Smooth muscle cell of the umbilical artery (primary cell): Measurements from ENCODE around the gene LRG1. TPM values are rescaled to one million over a fixed set of nuclear protein-coding genes. Genes with fewer than 3 reads are reported as not detected.

Experiments used
- total RNA-seq: library from RNA; depleted of rRNA; stranded (reverse); fragments of >200 nt; gene quantifications from 2 replicates; pipeline ENCODE4 v1.2.3, GENCODE V29; 2014

The LRG1 gene, protein sequence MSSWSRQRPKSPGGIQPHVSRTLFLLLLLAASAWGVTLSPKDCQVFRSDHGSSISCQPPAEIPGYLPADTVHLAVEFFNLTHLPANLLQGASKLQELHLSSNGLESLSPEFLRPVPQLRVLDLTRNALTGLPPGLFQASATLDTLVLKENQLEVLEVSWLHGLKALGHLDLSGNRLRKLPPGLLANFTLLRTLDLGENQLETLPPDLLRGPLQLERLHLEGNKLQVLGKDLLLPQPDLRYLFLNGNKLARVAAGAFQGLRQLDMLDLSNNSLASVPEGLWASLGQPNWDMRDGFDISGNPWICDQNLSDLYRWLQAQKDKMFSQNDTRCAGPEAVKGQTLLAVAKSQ
- not detected in 2 replicates for total RNA-seq

DNA sequence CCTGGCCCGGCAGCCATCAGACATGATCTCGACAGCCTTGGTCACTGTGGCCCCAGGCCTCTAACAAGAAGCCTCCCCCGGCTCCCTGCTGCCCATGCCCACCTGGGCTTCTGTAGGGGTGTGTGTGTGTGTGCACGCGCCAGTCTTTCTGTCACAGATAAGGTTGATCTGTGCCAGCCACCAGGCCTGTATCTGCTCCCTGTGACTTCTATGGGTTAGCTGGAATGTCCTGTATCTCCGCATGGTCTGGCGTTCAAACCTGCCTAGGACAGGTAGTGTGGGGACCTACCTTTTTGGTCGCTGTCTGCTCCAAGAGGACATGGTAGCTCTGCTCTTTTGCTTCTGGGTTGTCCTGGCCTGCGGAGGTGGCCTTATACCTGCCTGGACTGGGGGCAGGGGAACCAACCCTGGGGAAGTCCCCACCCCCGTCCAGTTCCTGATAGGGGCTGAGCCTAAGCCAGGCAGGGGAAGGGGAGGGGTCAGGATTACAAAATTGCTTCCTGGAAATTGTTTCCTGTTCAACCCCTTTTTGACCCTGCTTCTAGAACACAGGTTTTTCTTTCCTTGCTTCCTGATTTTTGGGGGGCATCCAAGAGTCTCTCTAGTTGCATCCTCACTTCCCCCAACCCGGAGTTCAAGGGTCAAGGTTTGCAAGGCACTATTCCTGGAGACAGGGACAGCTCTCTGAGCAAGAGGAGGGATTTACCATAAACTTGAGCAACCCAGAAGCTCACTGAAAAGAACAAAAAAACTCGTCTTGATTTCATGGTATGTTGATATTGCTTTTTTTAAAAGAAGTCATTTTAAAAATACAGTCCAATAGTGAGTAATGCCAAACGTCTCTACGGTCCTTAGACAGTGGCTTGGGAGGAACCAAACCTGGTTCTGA is at the start of gene LRG1:
LRG1 (minus strand) TSS at position 344 of the 889 bp plus-strand sequence; CDS start at position 321, 23 bp downstream.

DNA sequence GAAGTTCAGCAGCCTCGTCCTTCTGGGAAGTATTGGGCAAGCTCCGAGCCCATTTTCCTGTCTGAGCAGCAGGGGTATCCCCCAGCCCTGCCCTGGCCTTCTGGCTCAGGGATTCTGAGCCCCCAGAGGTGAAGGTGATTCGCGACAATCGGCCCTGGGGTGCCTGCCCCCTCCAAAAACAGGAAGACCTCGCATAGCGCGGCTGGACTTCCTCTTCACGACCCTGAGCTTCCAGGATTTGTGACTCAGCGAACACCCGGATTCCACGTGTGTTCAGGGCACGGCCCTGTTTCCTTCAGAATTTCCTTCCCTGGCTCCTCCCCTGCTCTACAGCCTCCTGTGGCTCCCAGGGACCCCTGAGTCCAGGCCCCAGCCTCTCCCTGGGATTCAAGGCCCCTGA is 19.7 kb upstream of the LRG1 start, which contains the start of gene SEMA6B:
SEMA6B (minus strand) TSS at position 116 of the 400 bp plus-strand sequence. CDS start 1,227 bp downstream, outside the sequence.

DNA sequence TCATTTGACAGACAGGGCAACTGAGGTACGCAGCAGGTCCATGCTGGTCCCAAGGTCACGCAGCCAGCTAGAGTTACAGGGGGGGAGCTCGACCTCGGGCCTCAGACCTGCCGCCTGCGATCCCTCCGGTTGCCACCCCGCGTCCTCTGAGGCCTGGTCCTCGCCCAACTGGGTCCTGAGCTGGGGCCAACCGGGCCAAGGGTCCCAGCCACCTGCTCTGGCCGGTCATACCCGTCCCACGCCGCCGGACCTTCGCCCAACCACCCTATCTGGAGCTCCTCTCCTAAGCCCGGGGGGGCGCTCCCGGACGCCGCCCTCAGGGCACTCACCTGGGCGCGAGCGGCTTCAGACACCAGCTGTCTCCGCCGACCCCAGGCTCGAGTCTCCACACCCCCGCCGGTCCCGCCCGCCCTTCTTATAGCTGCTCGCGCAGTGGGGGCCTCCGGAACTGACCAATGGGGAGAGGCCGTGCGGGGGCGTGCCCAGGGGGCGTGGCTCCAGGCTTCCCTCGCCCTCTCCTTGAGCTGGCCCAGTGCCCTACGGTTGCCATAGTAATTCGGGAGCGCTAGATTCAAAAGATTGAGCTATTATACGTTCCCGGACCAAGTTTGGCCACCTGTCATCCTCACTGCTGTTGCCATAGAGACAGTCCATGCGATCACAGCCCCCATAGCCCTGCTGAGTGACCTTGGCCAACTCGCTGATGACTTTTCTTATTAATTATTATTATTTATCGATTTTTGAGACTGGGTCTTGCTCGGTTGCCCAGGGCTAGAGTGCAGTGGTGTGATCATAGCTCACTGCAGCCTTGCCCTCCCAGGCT is 4.8 kb downstream of the LRG1 start, which contains the start of gene PLIN5:
PLIN5 (minus strand) TSS at position 389 of the 823 bp plus-strand sequence. CDS start 1,150 bp downstream, outside the sequence.

DNA sequence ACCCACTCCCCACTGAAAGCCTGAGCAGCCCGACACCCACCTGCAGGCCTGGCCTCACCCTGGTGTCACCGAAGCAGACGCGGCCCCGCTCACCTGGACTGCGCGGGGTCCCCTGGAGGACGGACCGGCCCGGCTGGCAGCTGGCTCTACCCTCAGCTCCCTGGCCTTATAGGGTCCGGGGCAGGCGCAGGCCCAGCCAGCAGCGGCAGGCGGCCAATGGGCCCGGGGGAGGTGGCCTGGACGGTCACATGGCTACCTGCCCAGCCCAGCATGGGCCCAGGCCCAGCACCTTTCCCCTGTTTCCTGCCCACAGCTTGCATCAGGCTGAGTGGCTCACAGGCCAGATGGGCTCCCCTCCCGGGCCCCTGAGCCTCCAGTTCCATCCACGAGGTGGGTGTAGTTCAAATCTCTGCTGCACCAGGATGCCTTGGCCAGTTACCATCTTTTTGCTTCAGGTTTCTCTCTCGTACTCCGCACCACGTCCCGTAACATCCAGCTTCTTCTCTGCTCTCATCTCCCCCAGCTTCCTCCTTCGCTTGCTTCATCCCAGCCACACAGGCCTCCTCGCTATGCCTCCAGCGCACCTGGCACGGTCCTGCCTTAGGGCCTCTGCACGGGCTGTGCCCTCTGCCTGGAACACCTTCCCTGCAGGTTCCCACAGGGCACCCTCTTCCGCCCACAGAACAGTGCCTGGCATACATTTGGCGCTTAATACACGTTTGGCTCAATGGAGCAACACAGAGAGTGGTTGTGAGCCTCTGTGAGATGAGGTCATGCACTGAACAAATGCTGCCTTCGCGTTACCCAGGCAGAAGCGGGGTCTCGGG is 21.3 kb downstream of the LRG1 start, which contains the start of gene PLIN4:
PLIN4 (minus strand) TSS at position 142 of the 827 bp plus-strand sequence. CDS start 214 bp downstream, outside the sequence.

Other genes with a start within 250 kb of the LRG1 start
- not detected in 2 replicates for gene TMIGD2, start 237.6 kb downstream of the LRG1 start, total RNA-seq
- 16.9 and 23.8 TPM in 2 replicates for gene FSD1, start 235.4 kb downstream of the LRG1 start, total RNA-seq
- 1.2 and 3.0 TPM in 2 replicates for gene STAP2, start 201.2 kb downstream of the LRG1 start, total RNA-seq
- gene MPND, start 196.5 kb downstream of the LRG1 start, total RNA-seq, result 4.5 and 4.6 TPM in 2 replicates
- 28.5 and 65.0 TPM in 2 replicates for gene SH3GL1, start 139.5 kb downstream of the LRG1 start, total RNA-seq
- gene CHAF1A, start 137.4 kb downstream of the LRG1 start, total RNA-seq, result 2.4 and 9.3 TPM in 2 replicates
- gene UBXN6, start 82.2 kb downstream of the LRG1 start, total RNA-seq, result 77.8 and 78.7 TPM in 2 replicates
- gene HDGFL2, start 67.7 kb downstream of the LRG1 start, total RNA-seq, result 37.7 and 60.6 TPM in 2 replicates
- 0.09 TPM in 1 of 2 replicates, not detected in the other for gene PLIN4, start 21.6 kb downstream of the LRG1 start, total RNA-seq
- not detected in 2 replicates for gene PLIN5, start 4.8 kb downstream of the LRG1 start, total RNA-seq
- gene SEMA6B, start 19.6 kb upstream of the LRG1 start, total RNA-seq, result 0.23 and 0.30 TPM in 2 replicates
- 1.5 and 5.6 TPM in 2 replicates for gene TNFAIP8L1, start 99.5 kb upstream of the LRG1 start, total RNA-seq
- 282 and 364 TPM in 2 replicates for gene MYDGF, start 130.3 kb upstream of the LRG1 start, total RNA-seq
- 20.8 and 71.0 TPM in 2 replicates for gene DPP9, start 183.8 kb upstream of the LRG1 start, total RNA-seq